Esophagus (tissue), 2 donors: ENCODE measurements around the gene OR6A2. TPM values are rescaled to one million over a fixed set of nuclear protein-coding genes. Genes with fewer than 3 reads are reported as not detected.

Source experiments
- H3K27ac ChIP-seq, 2 donors: one replicate each; pipeline ENCODE4 v1.5.1; 2013; ENCODE audit warnings: low read depth in 2 of 2, mild to moderate bottlenecking in 2 of 2, inconsistent platforms in 1 of 2, low read length in 1 of 2, moderate library complexity in 1 of 2
- H3K27me3 ChIP-seq, 2 donors: one replicate each; pipeline ENCODE4 v1.6.1; 2013; ENCODE audit warnings: low read length in 2 of 2, control low read depth in 1 of 2, mild to moderate bottlenecking in 1 of 2; ENCODE audit not compliant: insufficient read depth in 2 of 2, control insufficient read depth in 1 of 2
- H3K36me3 ChIP-seq, 2 donors: one replicate each; pipeline ENCODE4 v1.6.1; 2013; ENCODE audit warnings: low read length in 1 of 2; ENCODE audit not compliant: control insufficient read depth in 2 of 2, insufficient read depth in 2 of 2
- H3K4me1 ChIP-seq, 2 donors: one replicate each; pipeline ENCODE4 v1.6.1; 2013; ENCODE audit warnings: low read length in 1 of 2; ENCODE audit not compliant: control insufficient read depth in 2 of 2, insufficient read depth in 2 of 2
- H3K4me3 ChIP-seq, 2 donors: one replicate each; pipeline ENCODE4 v1.5.1; 2013; ENCODE audit warnings: low read length in 2 of 2, mild to moderate bottlenecking in 2 of 2, low read depth in 1 of 2, moderate library complexity in 1 of 2
- H3K9me3 ChIP-seq, 2 donors: one replicate each; pipeline ENCODE4 v1.6.1; 2013; ENCODE audit warnings: mild to moderate bottlenecking in 2 of 2, low read depth in 1 of 2, low read length in 1 of 2, moderate library complexity in 1 of 2; ENCODE audit not compliant: control insufficient read depth in 2 of 2, insufficient read depth in 1 of 2
- WGBS, 2 donors: extraction: QIAGEN DNeasy Blood & Tissue Kit; methylation state at CpG; one replicate each; pipeline ENCODE4 v1.1.7; 2013; 5-methylcytosine and 5-hydroxymethylcytosine counted together
- polyA plus RNA-seq, 2 donors: library from polyadenylated mRNA; stranded (reverse); fragments of 200-250 nt; gene quantifications; one replicate each; pipeline ENCODE4 v1.2.3, GENCODE V29; 2013
- donor health status: healthy with polysubstance abuse.
- donor health status: Bipolar disorder and iron deficiency.

Gene OR6A2
- not detected for polyA plus RNA-seq

DNA sequence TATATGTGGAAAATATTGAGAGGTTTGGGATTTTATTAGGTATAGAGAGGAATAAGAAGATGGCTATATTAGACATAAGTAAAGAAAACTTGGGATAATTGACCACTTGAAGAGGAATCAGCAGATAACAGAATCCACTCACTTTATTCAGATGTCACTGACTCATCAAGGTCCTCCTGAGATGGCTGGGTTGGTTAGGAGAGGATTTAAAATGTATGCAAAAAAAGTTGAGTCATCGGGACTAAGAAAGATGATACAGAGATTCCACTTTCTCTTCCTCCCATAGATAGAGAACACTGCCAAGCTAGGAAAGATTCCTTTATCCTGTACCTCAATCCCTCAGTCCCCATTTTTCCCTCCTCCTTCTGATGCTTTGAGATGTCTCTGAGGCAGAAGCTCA is at the start of gene OR6A2:
OR6A2 (minus strand) TSS at position 288 of the 400 bp plus-strand sequence. CDS start 3,981 bp downstream, outside the sequence.
- H3K4me1 ChIP-seq = no peaks in the 10 kb centered on the region
- H3K9me3 ChIP-seq = peaks cover 0 to 3% of the 10 kb centered on the region in 2 donors
- 81 to 90% methylated on average over 1 of the region's 1 CpG for WGBS, 2 donors
- no peaks in the 10 kb centered on the region for H3K27me3 ChIP-seq
- H3K27ac ChIP-seq = no peak within 1 kb of the TSS
- no peak within 1 kb of the TSS for H3K4me3 ChIP-seq
- no peaks in the 10 kb centered on the region for H3K36me3 ChIP-seq

GRCh38 chr11:6845383-6845782 is 45.9 kb upstream of the OR6A2 start, which contains the start of gene OR10A5:
TSS of gene OR10A5 (plus strand) at chr11:6845683. CDS start at chr11:6845683, 0 bp downstream.
- Histone ChIP-seq H3K36me3 (no peaks in the 10 kb centered on the region), H3K27ac (no peak within 1 kb of the TSS), H3K4me1 (no peaks in the 10 kb centered on the region), H3K4me3 (no peak within 1 kb of the TSS), H3K27me3 (no peaks in the 10 kb centered on the region), H3K9me3 (peaks cover 0 to 2% of the 10 kb centered on the region in 2 donors)
- 62 to 73% methylated on average over 3 of the region's 3 CpGs for WGBS, 2 donors

GRCh38 chr11:6844356-6844755 is 44.9 kb upstream of the OR6A2 start:
- H3K27ac ChIP-seq = no peak overlapping the region
- H3K9me3 ChIP-seq = peaks cover 0 to 2% of the 10 kb centered on the region in 2 donors
- no peaks in the 10 kb centered on the region for H3K27me3 ChIP-seq
- no peak overlapping the region for H3K4me3 ChIP-seq
- 85 to 88% methylated on average over 5 of the region's 5 CpGs for WGBS, 2 donors
- H3K36me3 ChIP-seq = no peaks in the 10 kb centered on the region
- no peaks in the 10 kb centered on the region for H3K4me1 ChIP-seq

- no peak overlapping the region for H3K4me3 ChIP-seq
- H3K27me3 ChIP-seq = no peaks in the 10 kb centered on the region
- WGBS, 2 donors = 41 to 49% methylated on average over 2 of the region's 2 CpGs
- no peaks in the 10 kb centered on the region for H3K4me1 ChIP-seq
- peaks cover 0 to 2% of the 10 kb centered on the region in 2 donors for H3K9me3 ChIP-seq
- H3K36me3 ChIP-seq = no peaks in the 10 kb centered on the region
- no peak overlapping the region for H3K27ac ChIP-seq
Measured at GRCh38 chr11:6843670-6844069, 44.2 kb upstream of the OR6A2 start.

- Histone ChIP-seq H3K9me3 (peaks cover 0 to 2% of the 10 kb centered on the region in 2 donors), H3K27me3 (no peaks in the 10 kb centered on the region), H3K4me1 (no peaks in the 10 kb centered on the region), H3K27ac (no peak overlapping the region), H3K36me3 (no peaks in the 10 kb centered on the region), H3K4me3 (no peak overlapping the region)
Measured at GRCh38 chr11:6841694-6842093, 42.2 kb upstream of the OR6A2 start.

DNA sequence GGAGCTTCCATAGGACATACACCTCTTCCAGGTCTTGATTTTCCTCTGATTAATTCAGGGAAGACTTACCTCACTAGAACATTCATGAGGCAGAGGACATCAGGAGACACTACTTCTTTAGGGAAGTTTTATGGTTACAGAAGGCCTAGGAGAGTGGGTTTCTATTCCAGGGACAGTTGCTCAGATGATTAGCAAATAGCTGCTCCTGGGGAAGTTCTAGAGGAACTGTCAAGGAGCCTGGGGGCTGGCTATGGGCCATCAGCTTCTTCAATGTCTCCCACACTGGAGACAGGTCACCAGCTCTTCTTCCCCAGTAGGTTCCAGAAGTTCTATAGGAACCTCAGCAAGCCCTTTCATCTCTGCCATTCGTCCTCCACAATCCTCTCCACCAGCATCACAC is 34.5 kb upstream of the OR6A2 start:
- Histone ChIP-seq H3K36me3 (no peaks in the 10 kb centered on the region), H3K27ac (no peak overlapping the region), H3K4me1 (no peaks in the 10 kb centered on the region), H3K9me3 (no peaks in the 10 kb centered on the region), H3K27me3 (no peaks in the 10 kb centered on the region), H3K4me3 (no peak overlapping the region)
- WGBS, 2 donors = 48 to 53% methylated on average over 1 of the region's 1 CpG

GRCh38 chr11:6833356-6833755 is 33.9 kb upstream of the OR6A2 start:
- H3K9me3 ChIP-seq = no peaks in the 10 kb centered on the region

GRCh38 chr11:6828103-6828502 is 28.6 kb upstream of the OR6A2 start:
- no peaks in the 10 kb centered on the region for H3K27me3 ChIP-seq
- H3K27ac ChIP-seq = no peak overlapping the region
- no peaks in the 10 kb centered on the region for H3K36me3 ChIP-seq
- 72 to 82% methylated on average over 1 of the region's 1 CpG for WGBS, 2 donors
- H3K9me3 ChIP-seq = no peaks in the 10 kb centered on the region
- H3K4me1 ChIP-seq = no peaks in the 10 kb centered on the region
- H3K4me3 ChIP-seq = no peak overlapping the region

More at GRCh38 chr11:6833356-6833755, 33.9 kb upstream of the OR6A2 start:
- no peaks in the 10 kb centered on the region for H3K4me1 ChIP-seq
- H3K27ac ChIP-seq = no peak overlapping the region
- H3K4me3 ChIP-seq = no peak overlapping the region
- 70 to 83% methylated on average over 6 of the region's 6 CpGs for WGBS, 2 donors
- no peaks in the 10 kb centered on the region for H3K36me3 ChIP-seq
- no peaks in the 10 kb centered on the region for H3K27me3 ChIP-seq

- Histone ChIP-seq H3K27me3 (no peaks in the 10 kb centered on the region), H3K27ac (no peak overlapping the region), H3K9me3 (no peaks in the 10 kb centered on the region), H3K36me3 (no peaks in the 10 kb centered on the region), H3K4me1 (no peaks in the 10 kb centered on the region), H3K4me3 (no peak overlapping the region)
- WGBS, 2 donors = 76 to 77% methylated on average over 7 of the region's 7 CpGs
Measured at GRCh38 chr11:6825231-6825744, 25.8 kb upstream of the OR6A2 start.

DNA sequence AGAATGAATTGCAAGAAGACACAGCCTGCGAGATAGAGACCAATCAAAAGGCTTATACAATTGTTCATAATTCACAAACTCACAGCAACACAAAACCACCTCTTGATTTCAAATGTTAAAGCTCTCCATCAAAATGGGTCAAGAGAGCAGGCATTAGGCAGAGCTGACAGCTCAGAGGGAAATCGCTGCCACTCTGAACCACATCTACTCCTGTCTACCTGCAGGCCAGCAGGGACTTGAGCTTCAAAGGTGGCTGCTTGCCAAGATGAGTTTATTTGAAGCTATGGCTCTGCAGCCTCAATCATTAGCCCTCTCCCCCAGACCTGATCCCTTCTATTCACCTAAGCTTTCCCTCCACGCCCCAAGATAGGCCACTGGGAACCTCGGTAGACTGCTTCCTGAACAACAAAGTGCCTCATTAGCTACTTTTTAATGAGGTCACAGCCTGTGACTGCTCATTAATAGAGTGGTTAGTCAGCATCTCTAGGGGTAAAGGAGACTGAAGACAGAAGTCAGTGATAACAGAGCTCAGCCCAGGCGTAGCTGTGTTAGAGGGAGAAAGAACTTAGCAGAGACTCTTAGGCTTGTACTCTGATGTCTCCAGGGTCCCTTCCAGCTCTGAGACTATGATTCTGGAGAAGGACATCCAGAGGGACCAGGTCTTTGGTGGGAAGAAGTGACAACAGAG is 24.8 kb upstream of the OR6A2 start:
- Histone ChIP-seq H3K27ac (no peak overlapping the region), H3K9me3 (no peaks in the 10 kb centered on the region), H3K4me3 (no peak overlapping the region), H3K36me3 (no peaks in the 10 kb centered on the region), H3K4me1 (no peaks in the 10 kb centered on the region), H3K27me3 (no peaks in the 10 kb centered on the region)
- WGBS, 2 donors = 67 to 72% methylated on average over 5 of the region's 5 CpGs
